ENCODE results near the gene CAPRIN1.

- TF ChIP-seq EZH2 (IDR thresholded peaks at IDR 0.05; ENCODE audit: borderline replicate concordance, low read length) = no peak
- TF ChIP-seq CTCF (conservative IDR thresholded peaks at IDR 0.05 in 1 of 2, IDR thresholded peaks at IDR 0.05 in 1 of 2; ENCODE audit: extremely low read depth in 1 of 2, insufficient read depth in 1 of 2, low read depth in 1 of 2, low read length in 2 of 2) = no peak
Measured at GRCh38 chr11:34053161-34053686, 1.7 kb downstream of the CAPRIN1 start.
